GM21390 (cell line): Measurements from ENCODE around the gene RIPK1.

ENCODE experiments used
- ATAC-seq: cut with Tn5 transposase; IDR thresholded peaks from one replicate; pipeline ENCODE4 v1.9.1; 2021; ENCODE audit not compliant: unreplicated experiment

RIPK1 gene

DNA sequence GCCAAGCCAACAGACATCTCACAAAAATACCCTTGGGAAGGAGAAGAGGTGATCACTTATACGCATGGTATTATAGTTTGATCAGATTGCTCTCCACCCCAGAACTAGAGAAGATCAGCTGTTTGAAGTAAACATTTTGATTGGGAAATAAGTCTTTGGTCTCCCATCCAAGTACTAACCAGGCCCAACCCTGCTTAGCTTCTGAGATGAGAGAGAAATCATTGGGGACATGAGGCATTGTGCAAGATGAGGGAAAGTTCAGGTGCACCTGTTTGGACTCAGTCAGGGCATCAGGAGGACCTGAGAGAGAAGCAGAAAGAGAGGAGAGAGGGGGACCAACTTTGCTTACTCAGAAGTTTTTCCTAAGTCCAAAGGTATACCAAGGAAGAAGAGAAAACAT lies 11.4 kb downstream of the RIPK1 start:
- ATAC-seq: no peak

DNA sequence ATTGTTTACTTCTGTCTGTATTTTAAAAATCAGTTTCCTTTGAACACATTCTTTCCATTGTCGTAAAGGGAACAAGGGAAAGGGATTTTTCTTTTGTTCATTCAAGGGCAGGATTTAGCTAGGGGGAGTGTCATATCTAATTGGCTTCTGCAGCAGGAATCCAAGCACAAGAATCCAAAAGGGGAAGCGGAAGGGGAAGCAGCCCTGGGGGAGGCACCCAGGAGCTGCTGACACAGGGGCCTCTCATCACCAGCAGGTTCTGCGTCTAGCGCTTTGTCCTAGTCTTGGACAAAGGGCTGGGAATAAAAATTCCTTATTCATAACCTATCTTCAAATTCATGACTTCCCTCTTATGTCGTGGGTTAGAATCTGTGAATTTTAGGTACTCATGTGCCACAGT lies 13.7 kb downstream of the RIPK1 start:
- no peak for ATAC-seq

DNA sequence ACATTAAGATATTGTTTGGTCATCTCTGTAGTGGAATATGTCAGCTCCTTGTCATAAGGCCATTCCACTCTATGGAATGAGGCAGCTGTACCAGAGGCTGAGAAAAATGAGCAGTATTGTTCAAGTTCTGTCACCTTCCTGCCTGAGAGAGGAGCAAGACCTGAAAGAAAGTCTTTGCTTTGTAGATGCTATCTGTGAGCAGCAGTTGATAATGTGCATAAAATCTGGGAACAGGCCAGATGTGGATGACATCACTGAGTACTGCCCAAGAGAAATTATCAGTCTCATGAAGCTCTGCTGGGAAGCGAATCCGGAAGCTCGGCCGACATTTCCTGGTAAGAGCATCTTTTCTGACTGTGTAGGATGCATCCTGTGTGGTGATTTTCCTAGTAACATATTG lies 16.8 kb downstream of the RIPK1 start:
- no peak for ATAC-seq

DNA sequence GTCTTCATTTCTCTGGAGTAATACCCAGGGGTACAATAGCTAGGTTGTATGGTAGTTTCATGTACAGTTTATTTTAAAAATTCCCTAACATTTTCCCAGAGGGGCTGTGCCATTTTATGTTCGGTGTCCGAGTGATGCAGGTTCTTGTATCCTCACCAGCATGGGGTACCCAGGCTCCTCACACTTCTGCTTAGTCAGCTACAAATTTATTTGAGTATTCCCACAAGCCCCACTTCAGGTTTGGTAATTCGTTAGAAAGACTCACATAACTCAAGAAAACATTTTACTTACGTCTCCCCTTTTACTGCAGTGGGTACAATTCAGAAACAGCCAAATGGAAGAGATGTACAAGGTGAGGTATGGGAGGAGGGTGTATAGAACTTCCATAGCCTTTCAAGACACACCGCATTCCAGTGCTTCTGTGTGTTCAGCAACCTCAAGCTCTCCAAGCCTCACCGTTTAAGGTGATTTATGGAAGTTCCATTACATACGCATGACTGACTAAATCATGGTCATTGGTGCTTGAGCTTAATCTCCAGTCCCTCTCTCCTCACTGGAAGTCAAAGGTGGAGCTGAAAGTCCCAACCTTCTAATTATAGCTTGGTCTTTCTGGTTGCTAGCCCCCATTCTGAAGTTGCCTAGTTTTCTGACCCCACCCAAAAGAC lies 18.1 kb downstream of the RIPK1 start:
- ATAC-seq: no peak

DNA sequence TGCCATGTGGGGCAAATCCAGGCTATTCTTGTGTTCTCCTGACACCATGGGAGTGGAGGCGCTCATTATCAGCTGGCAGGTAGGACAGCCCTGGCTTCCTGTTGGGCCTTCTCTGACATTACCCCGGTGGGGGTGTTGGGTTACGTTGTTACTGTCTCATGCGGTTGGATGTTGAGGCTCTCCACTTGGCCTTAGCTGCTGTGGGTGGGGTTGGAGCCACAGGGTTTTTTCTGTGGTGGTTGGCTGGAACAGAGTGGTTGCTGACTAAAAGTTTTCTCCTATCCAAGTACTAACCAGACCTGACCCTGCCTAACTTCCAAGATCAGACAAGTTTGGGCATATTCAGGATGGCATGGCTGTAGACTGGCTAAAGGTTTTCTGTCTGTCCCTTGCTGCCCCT lies 20.2 kb downstream of the RIPK1 start:
- no peak for ATAC-seq

DNA sequence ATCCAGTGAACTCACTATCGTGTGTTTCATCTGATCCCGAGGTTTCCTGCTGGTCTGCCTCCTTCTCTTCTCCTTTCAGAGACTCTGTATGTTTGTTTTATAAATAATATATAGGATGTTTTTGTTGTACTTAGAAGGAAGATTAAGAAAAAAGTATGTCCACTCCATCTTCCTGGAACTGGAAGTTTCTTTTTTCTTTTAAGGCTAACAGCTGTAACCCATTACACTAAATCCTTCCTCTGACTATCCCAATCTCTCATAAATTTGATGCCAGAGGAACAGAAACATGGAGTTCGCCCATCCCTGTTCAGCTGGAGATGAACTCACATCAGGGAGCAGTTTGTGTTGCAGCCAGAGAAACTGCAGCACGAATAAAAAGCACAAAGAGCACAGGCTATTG lies 20.7 kb downstream of the RIPK1 start:
- no peak for ATAC-seq

DNA sequence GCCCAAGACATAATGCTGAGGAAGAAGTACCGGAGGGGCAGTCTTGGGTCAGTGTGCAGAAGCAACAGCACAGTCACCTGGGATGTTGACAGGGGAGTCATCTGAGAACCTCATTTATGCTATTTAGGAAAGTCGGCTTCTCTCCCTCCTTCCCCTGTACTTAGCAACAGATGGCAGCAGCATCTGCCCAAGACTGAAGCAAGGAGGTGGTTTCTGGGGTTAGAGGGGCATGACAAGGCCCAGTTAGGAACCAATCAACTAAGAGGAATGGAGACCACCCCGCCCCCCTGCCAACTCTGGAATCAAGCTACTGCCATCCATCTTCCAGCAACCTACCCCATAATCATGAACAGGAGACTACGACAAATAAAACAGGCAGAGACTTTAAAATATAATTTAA lies 21.7 kb downstream of the RIPK1 start:
- no peak for ATAC-seq

DNA sequence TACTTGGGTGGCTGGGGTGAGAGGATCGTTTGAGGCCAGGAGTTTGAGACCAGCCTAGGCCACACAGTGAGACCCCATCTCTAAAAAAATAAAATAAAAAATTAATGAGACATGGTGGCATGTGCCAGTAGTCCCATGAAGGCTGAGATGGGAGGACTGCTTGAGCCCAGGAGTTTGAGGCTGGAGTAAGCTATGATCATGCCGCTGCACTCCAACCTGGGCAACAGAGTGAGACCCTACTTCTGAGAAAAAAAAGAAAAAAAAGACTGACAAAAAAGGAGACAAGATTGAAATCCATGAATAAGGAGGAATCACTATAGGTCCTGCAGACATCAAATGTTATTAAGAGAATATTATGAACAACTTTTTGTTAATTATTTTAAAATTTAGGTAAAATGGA lies 26.5 kb downstream of the RIPK1 start:
- ATAC-seq: no peak

DNA sequence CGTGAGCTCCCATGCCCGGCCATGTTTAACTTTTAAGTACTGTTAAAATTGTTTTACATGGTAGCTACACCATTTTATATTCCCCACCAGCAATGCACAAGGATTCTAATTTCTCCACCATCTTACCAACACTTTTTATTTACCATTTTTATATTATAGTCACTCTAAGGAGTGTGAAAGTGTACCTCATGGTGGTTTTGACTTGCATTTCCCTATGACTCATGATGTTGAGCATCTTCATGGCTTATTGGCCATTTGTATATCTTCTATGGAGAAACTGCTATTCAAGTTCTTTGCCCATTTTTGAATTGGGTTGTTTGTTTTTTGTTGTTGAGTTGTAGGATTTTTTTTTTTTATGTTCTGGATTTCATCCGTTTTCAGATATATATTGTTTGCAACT lies 34.6 kb downstream of the RIPK1 start:
- no peak for ATAC-seq

DNA sequence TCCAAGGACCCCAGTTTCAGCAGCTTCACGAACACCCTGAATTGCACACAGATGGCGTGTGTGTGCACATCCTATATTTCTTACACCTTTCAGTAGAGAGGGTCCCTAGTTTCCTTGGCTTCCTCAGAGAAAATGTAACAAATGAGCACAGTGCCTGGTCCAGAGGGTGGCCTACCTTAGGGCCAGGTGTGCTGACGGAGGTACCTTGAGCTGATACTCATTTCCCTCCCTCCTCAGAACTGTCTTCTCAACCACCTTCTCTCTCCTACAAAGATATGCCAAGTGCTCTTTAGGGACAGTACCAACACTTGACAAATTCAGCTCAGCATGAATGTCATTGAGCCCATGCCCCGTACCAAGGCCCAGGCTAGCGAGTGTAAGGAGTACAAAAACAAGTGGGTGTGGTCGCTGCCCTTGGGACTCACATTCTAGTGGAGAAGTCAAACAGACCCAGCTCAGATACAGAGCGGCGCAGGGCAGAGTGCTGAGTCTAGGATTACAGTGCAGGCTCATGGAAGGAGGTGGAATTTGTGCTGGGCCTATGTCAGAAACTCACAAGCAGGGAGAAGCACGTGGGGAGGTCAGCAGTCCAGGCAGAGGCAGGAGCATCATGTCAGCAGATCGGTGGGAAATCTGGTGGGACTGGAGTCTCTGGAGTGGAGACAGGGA lies 40.6 kb downstream of the RIPK1 start:
- ATAC-seq: no peak

DNA sequence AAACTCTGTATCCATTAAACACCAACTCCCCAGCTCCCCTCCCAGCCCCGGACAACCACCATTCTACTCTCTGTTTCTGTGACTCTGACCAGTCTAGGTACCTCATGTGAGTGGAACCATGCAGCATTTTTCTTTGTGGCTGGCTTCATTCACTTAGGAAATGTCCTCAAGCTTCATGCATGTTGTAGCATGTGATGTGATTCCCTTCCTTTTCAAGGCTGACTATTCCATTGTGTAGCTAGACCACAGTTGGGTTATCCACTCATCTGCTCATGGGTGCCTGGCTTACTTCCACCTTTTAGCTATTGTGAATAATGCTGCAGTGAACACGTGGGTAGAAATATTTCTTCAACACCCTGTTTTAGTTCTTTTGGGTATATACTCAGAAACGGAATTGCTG lies 41.5 kb downstream of the RIPK1 start:
- ATAC-seq: no peak

DNA sequence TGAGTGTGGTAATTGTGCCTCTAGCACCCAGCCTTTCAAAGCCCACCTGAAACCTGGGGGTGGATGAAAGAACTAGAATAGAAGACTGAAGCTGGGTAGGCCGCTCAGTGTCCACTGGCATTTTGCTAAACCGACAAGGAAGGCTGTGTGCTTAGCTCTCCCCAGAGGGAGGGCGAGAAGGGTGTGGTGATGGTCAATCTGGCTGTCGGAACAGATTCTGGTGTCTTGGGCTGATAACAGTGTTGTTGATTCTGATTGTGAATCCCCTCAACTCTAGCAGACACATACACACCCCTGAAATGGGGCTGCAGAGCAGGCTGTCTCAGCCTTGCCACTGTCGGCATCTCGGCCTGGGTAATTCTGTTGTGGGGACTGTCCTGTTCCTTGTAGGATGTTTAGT lies 46.1 kb downstream of the RIPK1 start:
- no peak for ATAC-seq

DNA sequence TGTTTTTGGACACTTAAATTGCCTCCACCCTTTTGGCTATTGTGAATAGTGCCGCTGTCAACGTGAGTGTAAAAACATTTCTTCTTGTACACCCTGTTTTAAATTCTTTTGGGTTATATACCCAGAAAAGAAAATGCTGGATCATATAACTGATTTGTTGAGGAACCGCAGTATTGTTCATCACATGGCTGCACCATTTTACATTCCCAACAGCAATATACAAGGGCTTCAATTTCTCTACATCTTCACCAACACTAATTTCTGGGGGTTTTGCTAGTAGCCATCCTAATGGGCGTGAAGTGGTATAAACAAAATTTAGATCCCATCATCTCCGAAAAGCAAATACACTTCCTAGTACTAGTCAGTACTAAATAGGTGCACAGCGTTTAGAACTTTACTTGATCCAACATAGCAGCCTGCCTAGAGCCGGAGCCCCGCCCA lies 49.6 kb downstream of the RIPK1 start:
- no peak for ATAC-seq

DNA sequence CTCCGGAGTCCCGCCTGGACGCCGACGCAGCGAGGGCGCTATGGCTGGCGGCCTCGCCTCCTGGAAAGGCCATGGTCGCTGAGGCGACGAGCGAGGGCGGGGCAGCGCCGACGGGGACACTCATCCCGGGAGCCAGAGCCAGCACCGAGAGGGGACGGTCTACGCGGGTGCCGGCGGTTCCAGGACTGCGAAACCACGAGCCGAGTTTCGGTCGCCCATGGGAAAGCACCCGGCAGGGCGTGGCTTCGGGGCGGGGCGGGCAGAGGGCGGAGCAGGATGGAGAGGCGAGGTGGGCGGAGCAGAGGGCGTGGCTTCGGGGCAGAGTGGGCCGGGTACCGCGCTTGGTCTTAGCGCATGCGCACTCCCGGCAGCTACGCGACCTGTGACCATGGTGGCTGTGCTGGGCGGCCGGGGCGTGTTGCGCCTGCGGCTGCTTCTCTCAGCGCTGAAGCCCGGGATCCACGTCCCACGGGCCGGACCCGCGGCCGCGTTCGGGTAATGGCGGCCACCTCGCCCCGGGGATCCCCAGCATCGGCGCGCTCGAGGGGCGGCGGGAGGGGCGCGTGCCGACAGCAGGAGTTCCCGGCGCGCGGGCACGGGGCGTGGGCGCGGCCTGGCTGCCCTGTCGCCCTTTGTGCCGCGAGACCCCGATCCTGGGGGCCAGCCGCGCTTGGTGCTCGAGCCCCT lies 50.2 kb downstream of the RIPK1 start, which contains the start of gene BPHL:
Gene BPHL (plus strand): TSS at position 359 of the 687 bp plus-strand sequence. CDS start 30 bp downstream, at position 389.
- peak; percentile 89 for ATAC-seq

DNA sequence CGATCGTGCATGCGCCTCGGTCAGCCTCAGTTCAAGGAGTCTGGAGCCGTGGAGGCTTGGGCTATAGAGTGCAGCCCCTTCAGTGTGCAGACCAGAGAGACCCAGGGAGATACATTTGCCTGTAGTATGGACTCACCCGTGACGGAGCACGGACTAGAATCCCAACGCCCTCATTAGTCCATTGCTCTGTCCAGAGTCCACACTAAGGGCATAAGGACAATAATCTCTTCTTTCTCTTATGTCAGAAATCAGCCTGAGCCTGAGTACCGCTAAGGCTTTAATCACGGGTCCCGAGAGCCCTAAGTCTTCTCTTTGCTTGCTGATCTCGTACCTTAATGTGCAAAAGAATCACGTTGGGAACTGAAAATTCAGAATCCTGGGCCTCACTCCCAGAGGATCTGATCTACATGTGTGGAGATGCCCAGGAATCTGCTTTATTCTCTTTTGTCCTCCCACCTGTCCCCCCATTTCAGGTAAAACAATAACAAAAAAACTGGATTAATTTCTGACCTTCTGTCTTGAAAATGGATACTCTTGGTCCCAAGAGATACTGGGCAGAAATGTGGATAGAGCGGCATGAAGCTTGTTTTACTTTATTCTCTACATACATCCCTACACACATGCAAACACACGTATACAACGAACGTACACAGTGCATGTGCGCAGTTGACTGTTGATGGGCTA lies 50.9 kb downstream of the RIPK1 start:
- ATAC-seq: peak; percentile 32

DNA sequence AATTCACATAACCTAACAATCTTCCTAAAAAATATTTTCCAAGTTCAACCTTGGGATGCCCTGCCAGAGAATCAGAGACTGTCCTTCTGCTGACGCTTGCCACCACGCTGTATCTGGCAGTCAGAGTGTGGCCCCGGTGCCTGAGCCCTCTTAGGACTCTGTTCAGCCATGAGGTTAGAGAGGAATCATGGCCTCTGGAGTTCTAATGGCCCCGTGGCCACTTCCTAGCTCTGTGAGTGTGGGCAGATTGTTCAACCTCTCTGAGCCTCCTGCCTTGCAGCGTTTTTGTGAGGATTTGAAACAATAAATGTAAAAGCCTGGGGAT lies 52.4 kb downstream of the RIPK1 start:
- ATAC-seq: no peak

DNA sequence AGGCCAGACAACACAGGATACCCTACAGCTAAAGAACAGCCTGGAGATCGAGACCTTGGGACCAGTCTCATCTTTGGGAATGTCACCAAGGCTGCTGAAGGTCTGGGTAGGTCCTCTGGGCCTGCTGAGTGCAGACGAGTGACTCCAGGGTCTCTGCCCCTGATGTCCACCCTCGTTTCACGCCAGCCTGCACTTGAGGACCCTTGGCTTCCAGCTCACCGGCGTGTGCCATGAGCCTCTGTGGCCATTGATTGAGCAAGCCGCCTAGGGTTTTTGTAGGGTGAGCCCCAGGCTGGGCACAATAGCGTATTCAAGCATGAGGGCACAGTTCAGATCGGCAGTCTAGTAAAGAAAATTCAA lies 54.5 kb downstream of the RIPK1 start:
- ATAC-seq: no peak

DNA sequence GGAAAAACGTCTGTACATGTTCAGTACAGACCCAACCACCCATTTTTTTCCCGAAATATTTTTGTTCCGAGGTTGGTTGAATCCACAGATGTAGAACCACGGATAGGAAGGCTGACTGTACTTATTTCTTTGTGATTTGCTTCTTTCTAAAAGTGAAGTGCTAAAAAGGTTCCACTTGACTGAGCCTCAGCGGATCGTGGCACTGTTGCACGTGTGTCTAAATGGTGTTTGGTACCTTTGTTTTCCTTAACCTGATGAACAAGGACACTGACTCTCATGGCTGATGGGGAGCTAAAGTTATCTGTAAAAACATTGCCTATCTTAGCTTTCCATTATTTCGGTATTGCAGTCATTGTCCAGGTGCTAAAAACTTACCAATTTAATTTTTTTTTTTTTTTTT lies 56.4 kb downstream of the RIPK1 start:
- ATAC-seq: no peak

DNA sequence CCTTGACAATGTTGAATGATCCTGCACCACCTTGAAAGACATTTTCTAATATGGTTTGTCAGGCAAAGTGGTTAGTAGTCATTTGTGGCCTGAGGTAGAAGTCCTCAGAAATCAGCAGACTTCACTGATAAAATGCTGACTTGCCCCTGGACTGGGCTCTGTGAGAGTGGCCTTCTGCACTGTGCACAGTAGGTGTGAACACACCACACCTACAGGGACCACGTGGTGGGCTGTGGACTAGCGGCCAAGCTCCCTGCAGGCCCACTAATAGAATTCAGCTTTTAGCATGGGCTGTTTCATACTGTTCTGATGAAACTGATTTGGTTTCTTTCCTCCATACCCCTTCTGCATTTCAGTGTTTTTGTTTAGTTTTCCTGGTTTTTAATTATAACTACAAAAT lies 57.5 kb downstream of the RIPK1 start:
- ATAC-seq: no peak

DNA sequence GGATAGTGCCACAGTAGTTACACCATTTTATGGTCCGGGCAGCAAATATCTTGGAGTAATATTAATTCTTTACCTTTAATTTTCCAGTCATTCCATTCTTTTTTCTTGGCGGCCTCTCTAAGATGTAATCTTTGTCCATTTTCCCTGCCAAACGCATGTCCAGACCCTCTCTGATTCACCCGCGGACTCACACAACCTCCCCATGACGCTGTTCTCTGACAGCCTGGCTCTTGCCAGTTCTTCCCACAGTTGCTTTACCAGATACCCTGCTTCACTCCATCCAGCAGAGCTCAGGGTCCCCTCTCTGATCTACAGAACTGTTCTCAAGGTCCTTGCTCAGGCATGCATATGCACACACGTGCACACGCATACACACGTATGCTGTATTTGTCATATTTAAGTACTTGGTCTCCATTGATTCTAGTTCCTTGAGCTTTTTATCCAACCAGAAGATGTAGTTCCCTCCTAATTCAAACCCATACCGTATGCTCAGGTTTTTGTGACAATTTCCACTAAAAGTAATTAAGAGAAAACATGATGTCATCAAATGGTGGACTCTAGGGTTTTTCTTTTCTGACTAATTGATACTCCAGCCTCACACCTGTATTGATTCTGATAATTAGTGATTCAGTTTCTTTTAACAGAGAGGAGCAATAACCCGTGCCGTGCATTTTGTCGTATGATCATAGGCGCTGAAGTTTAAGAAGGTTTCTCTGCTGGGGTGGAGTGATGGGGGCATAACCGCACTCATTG lies 60.2 kb downstream of the RIPK1 start:
- no peak for ATAC-seq

DNA sequence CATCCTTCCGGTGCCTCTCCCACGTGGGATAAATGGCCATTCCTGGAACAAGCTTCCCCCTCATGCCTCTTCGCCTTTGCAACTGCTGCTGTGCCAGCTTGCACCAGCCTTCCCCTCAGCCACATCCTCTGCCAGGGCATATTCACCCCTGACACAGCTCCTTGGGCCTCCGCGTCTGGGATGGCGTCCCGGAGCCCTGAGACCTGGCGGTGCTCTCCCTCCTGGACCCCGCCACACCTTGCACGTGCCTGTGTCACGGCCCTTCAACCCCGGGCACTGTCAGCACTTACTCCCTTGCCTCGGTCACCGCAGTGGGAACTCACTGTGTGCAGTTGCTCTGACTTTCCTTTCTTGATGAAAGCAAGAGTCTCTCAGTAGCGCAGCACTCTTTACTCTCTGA lies 63.4 kb downstream of the RIPK1 start:
- no peak for ATAC-seq
